GM18951 (cell line): ENCODE data around the gene EML4.
"Not testable (repeated sequence)": the region's sequence is repeated elsewhere in the genome, so short reads cannot be mapped to it uniquely, and the experiment has no call there.

Experiments used
- POLR2A ChIP-seq: IDR thresholded peaks from 4 replicates; pipeline ENCODE4 v1.6.1; 2011; ENCODE audit warnings: mild to moderate bottlenecking; ENCODE audit not compliant: insufficient read length, insufficient read depth; ENCODE audit errors: extremely low read depth
- in situ Hi-C: fragments of 300-500 bp; cut with MboI; formaldehyde crosslinking; loops from one replicate; pipeline ENCODE4 v1.12.0; 2022; ENCODE audit warnings: low sequenced_read_pairs, mixed read lengths, inconsistent platforms; ENCODE audit not compliant: unreplicated experiment

Gene EML4

DNA sequence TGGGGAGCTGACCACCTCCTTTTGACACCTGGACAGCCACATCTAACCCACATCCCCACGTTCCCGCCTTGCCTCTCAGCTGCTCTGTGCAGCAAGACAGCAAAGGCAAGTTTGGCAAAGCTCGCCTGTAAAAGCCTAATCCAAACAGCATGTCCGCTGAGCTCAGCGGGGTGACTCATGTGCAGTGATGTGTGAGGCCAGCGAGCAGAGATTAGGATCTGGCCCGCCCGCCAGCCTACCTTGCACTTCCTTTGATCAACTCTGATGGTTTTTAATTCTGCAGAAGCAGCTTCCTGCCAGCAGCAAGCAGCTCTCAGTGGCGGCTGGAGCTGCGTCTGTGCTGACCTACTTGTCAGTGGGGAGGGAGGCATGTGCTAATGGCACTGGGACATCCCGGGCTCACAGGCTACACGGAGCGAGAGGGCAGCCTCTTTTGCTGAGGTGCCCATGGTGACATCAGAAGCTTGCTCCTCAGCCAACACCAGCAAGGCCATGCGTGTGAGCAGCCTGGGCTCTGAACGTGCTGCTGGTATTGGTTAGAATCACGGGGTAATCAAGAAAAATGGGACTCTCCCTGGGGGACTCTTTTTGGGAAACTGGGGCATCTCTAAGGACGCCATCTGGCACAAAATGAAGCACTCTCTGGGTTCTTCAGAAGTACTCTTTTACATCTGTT, 36.0 kb upstream of the EML4 start:
- TF ChIP-seq POLR2A, result no peak
- in situ Hi-C loops, result no loop called here

GRCh38 chr2:42133771-42134195, 35.4 kb upstream of the EML4 start:
- in situ Hi-C loops, result no loop called here
- no peak for TF ChIP-seq POLR2A

GRCh38 chr2:42134401-42134932, 34.7 kb upstream of the EML4 start:
- in situ Hi-C loops, result not testable (repeated sequence)

- in situ Hi-C loops, result no loop called here
- TF ChIP-seq POLR2A, result no peak
These were observed 33.5 kb upstream of the EML4 start for GRCh38 chr2:42135381-42136312.

DNA sequence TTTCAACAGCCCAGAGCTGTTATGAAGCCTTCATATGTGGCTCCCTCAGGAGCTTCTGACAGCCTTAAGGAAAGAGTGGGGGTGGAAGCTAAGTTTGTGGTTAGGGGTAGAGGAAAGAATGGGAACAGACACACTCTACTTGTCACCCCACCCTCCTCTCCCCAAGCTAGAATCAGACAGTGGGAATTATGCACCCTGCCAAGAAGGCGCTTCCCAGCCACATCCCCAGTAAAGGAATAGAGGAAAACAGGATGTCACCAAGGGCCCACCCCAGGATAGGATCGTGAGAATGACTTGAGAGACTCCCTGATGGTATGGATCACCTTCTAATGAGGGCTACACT, 32.4 kb upstream of the EML4 start:
- TF ChIP-seq POLR2A, result no peak
- in situ Hi-C loops, result no loop called here

DNA sequence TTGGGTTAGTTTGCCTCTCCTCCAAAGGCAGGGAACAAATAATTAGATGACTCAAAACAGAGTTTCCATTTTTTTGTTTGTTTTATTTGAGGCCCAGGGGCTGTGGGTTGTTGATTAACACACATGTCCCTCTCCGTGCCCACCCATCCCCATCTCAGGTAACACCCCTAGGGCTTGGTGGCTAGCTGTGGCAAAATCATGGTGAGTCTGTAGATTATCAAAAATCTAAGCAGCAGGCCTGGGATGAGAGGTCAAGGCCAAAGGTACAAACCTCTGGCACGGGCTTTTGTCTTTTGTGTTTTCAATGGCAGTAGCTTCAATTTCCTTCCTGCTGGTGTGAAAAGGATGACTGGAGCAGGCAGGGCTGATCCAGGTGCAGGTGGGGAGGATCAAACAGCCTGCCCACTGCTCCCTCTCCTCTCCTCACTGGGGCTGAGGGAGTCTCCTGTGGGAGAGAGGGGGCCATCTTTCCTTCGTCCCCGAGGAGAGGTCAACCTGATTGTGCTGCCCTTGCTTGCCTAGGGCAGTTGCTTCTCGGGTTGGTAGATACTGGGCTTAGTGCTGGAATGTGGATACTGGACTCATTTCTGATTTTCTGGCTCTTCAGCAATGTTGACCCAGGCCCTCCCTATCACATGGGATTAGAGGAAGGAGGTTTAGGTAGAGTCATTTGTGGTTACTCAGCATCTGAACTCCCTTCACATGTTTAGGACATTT, 31.9 kb upstream of the EML4 start:
- in situ Hi-C loops, result no loop called here
- TF ChIP-seq POLR2A, result no peak

DNA sequence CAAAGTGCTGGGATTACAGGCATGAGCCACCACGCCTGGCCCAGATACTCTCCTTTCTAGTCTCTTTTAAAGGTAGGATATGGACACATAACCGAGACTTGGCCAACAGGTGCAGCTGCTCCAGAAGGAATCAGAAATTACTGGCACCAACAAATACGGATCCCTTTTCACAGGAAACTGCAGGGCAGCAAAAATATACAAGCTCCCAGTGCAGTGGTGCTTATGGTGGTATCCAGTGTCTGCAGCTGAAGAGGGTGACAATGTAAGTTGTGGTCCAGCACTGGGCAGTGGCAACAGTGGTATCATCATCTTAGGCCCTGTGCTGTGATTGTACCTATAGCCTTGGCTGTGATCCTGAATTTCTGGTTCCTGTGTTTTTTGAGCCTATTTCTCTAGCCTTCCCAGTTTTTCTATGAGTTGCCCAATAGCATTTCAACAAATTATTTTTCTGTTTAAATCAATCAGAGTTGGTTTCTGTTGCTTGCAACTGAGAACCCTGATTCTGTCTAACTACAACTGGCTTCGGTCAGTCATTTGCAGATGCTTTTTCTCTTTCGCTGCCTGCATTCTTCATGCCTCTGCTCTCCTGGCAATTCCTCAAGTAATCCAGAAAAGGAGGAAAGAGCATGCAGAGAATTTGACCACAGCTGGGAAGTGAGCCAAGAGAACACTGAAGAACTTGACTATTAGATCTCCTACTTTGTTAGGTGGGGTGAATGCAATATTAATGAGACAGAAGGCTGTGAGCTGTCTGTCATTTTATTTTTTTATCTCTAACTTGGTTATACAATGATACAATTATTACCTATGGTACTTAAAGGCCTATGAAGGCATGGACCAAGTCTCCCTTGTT, 30.8 kb upstream of the EML4 start:
- in situ Hi-C loops, result no loop called here
- no peak for TF ChIP-seq POLR2A

GRCh38 chr2:42139101-42139500, 30.1 kb upstream of the EML4 start:
- no peak for TF ChIP-seq POLR2A
- in situ Hi-C loops, result no loop called here

DNA sequence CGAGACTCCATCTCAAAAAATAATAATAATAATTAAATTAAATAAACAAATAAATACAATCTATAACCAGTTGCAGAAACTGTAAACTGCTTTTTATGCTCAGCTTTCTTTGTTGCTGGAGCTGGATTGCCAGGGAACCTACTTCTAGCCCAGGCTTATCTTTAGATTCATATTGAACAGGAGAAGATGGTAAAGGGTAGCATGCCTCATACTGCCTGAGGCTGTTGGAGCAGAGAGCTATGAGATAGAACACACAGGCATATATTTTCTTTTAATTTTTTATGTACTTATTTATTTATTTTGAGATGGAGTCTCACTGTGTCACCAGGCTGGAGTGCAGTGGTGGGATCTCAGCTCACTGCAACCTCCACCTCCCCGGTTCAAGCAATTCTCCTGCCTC, 28.7 kb upstream of the EML4 start:
- no peak for TF ChIP-seq POLR2A

GRCh38 chr2:42141687-42142546, 27.2 kb upstream of the EML4 start:
- in situ Hi-C loops, result no loop called here
- TF ChIP-seq POLR2A, result no peak

More for the DNA sequence above, 28.7 kb upstream of the EML4 start:
- in situ Hi-C loops, result no loop called here

DNA sequence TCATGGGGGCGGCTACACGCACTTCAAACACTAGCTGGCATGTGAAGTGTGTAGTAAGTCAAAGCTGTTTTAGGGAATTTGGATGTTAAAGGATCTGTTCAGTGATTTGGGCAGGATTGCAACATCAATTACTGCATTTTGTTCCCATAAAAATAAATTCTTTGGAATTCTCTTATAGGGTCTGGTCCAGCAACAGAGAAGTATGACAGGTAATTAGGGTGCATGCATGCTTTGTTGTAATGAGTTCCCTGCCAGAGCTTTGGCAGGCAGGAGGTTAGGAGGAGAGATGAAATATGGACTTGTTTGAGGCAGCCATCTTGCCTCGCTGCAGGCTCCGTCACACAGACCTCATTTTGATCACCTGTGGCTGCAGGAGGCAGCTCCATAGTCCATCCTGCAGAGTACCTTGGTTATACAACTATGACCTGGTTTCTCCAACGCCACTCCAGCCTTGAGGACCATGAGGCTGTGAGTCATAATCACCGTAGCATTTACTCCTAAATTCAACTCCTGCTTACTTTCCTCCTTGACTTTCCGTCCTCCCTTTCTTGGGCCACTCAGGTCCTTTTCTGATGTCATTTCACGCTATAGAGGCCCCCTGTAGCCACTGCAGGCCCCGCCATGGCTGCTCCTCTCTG, 26.5 kb upstream of the EML4 start:
- no peak for TF ChIP-seq POLR2A
- in situ Hi-C loops, result no loop called here
